Neural cell (in vitro differentiated cells): Measurements from ENCODE around the gene SPAG16. TPM values are rescaled to one million over a fixed set of nuclear protein-coding genes. Genes with fewer than 3 reads are reported as not detected.

ENCODE experiments used
- H2AFZ ChIP-seq: fragments of 200-600, 300-800 bp; sonication (generic), shearing (Covaris generic); 2 replicates; pipeline ENCODE4 v1.6.0; 2014; ENCODE audit warnings: low read depth, mild to moderate bottlenecking, antibody characterized with exemption, low read length, moderate library complexity
- H3F3A ChIP-seq: fragments of 200-600 bp; shearing (Covaris generic); 2 replicates; pipeline ENCODE4 v1.6.1; 2016; ENCODE audit warnings: mild to moderate bottlenecking, moderate library complexity, mixed read lengths, antibody characterized with exemption, low read length; ENCODE audit not compliant: insufficient read depth, poor library complexity, severe bottlenecking
- H3K27ac ChIP-seq: fragments of 200-600, 300-800 bp; sonication (generic), shearing (Covaris generic); 2 replicates; pipeline ENCODE4 v1.5.1; 2014; ENCODE audit warnings: mild to moderate bottlenecking, low read length, moderate library complexity
- H3K27me3 ChIP-seq: fragments of 300-800, 200-600 bp; sonication (generic), shearing (Covaris generic); 2 replicates; pipeline ENCODE4 v1.6.0; 2014; ENCODE audit warnings: mild to moderate bottlenecking, low read depth, low read length, moderate library complexity; ENCODE audit not compliant: insufficient read depth
- H3K36me3 ChIP-seq: fragments of 300-800, 200-600 bp; sonication (generic), shearing (Covaris generic); 2 replicates; pipeline ENCODE4 v1.5.1; 2014; ENCODE audit warnings: mild to moderate bottlenecking, antibody characterized with exemption, low read length, moderate library complexity; ENCODE audit not compliant: insufficient read depth
- H3K4me2 ChIP-seq: fragments of 300-800, 200-600 bp; sonication (generic), shearing (Covaris generic); 2 replicates; pipeline ENCODE4 v1.6.0; 2014; ENCODE audit warnings: mild to moderate bottlenecking, low read length
- H3K4me3 ChIP-seq: fragments of 300-800, 200-600 bp; sonication (generic), shearing (Covaris generic); 2 replicates; pipeline ENCODE4 v1.5.1; 2014; ENCODE audit warnings: mild to moderate bottlenecking, low read length, moderate library complexity
- H3K79me2 ChIP-seq: fragments of 200-600 bp; shearing (Covaris generic); replicated peaks from 2 replicates; pipeline ENCODE4 v1.6.0; 2014; ENCODE audit warnings: mild to moderate bottlenecking, low read length, moderate library complexity; ENCODE audit not compliant: insufficient read depth
- H3K9ac ChIP-seq: fragments of 300-800, 200-600 bp; sonication (generic), shearing (Covaris generic); 2 replicates; pipeline ENCODE4 v1.6.1; 2016; ENCODE audit warnings: mild to moderate bottlenecking, low read length, mixed read lengths
- H3K9me2 ChIP-seq: fragments of 200-600 bp; shearing (Covaris generic); 2 replicates; pipeline ENCODE4 v1.6.1; 2016; ENCODE audit warnings: mild to moderate bottlenecking, low read length, mixed read lengths; ENCODE audit not compliant: insufficient read depth
- H3K9me3 ChIP-seq: fragments of 200-600, 300-800 bp; sonication (generic), shearing (Covaris generic); 2 replicates; pipeline ENCODE4 v1.6.1; 2016; ENCODE audit warnings: mild to moderate bottlenecking, mixed run types, low read length, moderate library complexity, mixed read lengths
- H4K20me1 ChIP-seq: fragments of 200-600 bp; shearing (Covaris generic); 2 replicates; pipeline ENCODE4 v1.6.1; 2016; ENCODE audit warnings: mild to moderate bottlenecking, mixed run types; ENCODE audit not compliant: insufficient read depth
- EP300 ChIP-seq: fragments of 450-650 bp; conservative IDR thresholded peaks from 2 replicates; pipeline ENCODE4 v1.6.1; 2014; ENCODE audit warnings: antibody characterized with exemption, mild to moderate bottlenecking, moderate library complexity; ENCODE audit not compliant: poor library complexity, severe bottlenecking
- EZH2 ChIP-seq: fragments of 200-600, 300-800 bp; shearing (Covaris generic), sonication (generic); IDR thresholded peaks from 2 replicates; pipeline ENCODE4 v1.6.1; 2014; ENCODE audit warnings: antibody characterized with exemption, low read length, borderline replicate concordance, mild to moderate bottlenecking; ENCODE audit not compliant: insufficient read depth, poor library complexity, severe bottlenecking
- MXI1 ChIP-seq: fragments of 450-650 bp; conservative IDR thresholded peaks from 2 replicates; pipeline ENCODE4 v1.6.1; 2014; ENCODE audit warnings: antibody characterized with exemption, mild to moderate bottlenecking; ENCODE audit not compliant: poor library complexity, severe bottlenecking
- POLR2AphosphoS5 ChIP-seq: IDR thresholded peaks from 2 replicates; pipeline ENCODE4 v1.6.1; 2012
- RAD21 ChIP-seq: fragments of 450-650 bp; conservative IDR thresholded peaks from 2 replicates; pipeline ENCODE4 v1.6.1; 2014; ENCODE audit warnings: antibody characterized with exemption, mild to moderate bottlenecking, moderate library complexity
- REST ChIP-seq: IDR thresholded peaks from 2 replicates; pipeline ENCODE4 v1.6.1; 2012; ENCODE audit warnings: borderline replicate concordance
- SMC3 ChIP-seq: fragments of 450-650 bp; conservative IDR thresholded peaks from 2 replicates; pipeline ENCODE4 v1.6.1; 2014; ENCODE audit warnings: antibody characterized with exemption, mild to moderate bottlenecking, moderate library complexity; ENCODE audit not compliant: poor library complexity
- TAF1 ChIP-seq: IDR thresholded peaks from 2 replicates; pipeline ENCODE4 v1.6.1; 2012; ENCODE audit warnings: low read depth
- polyA plus RNA-seq: library from polyadenylated mRNA; depleted of rRNA; stranded (reverse); fragments of >200 nt; gene quantifications from 2 replicates; pipeline ENCODE4 v1.2.3, GENCODE V29; 2014
- TF ChIP-seq, protein P1 (sequence below): fragments of 450-650 bp; IDR thresholded peaks from 2 replicates; pipeline ENCODE4 v1.5.1; 2014; ENCODE audit warnings: antibody characterized with exemption, mild to moderate bottlenecking, moderate library complexity; ENCODE audit not compliant: poor library complexity, severe bottlenecking

SPAG16 gene
- polyA plus RNA-seq, 1 donor from 2014 or later, result 75.4 TPM

- TF ChIP-seq RAD21, result no peak
- H3K4me3 ChIP-seq, result no peak overlapping the region
- H3K27me3 ChIP-seq, result no peaks in the 10 kb centered on the region
- no peaks in the 10 kb centered on the region for H3K36me3 ChIP-seq
- H2AFZ ChIP-seq, result no peak overlapping the region
- no peak overlapping the region for H3K27ac ChIP-seq
- no peaks in the 10 kb centered on the region for H3K79me2 ChIP-seq
- H3F3A ChIP-seq, result no peaks in the 10 kb centered on the region
- H3K9me2 ChIP-seq, result no peaks in the 10 kb centered on the region
- no peaks in the 10 kb centered on the region for H3K9me3 ChIP-seq
- no peak overlapping the region for H3K4me2 ChIP-seq
- H4K20me1 ChIP-seq, result no peaks in the 10 kb centered on the region
- H3K9ac ChIP-seq, result no peak overlapping the region
Observed at GRCh38 chr2:213914510-213914909, 630.2 kb downstream of the SPAG16 start.

- no peaks in the 10 kb centered on the region for H3K9me2 ChIP-seq
- H3K36me3 ChIP-seq, result no peaks in the 10 kb centered on the region
- H3K79me2 ChIP-seq, result no peaks in the 10 kb centered on the region
- H3K4me2 ChIP-seq, result no peak overlapping the region
- no peak overlapping the region for H3K9ac ChIP-seq
- H3K9me3 ChIP-seq, result peaks cover 7% of the 10 kb centered on the region
- H3K27me3 ChIP-seq, result no peaks in the 10 kb centered on the region
- no peak overlapping the region for H3K4me3 ChIP-seq
- no peaks in the 10 kb centered on the region for H3F3A ChIP-seq
- no peaks in the 10 kb centered on the region for H4K20me1 ChIP-seq
- TF ChIP-seq EP300 (no peak), REST (no peak), TAF1 (no peak), MXI1 (no peak), SMC3 (no peak), RAD21 (no peak), EZH2 (no peak), POLR2AphosphoS5 (no peak)
- TF ChIP-seq, protein P1, sequence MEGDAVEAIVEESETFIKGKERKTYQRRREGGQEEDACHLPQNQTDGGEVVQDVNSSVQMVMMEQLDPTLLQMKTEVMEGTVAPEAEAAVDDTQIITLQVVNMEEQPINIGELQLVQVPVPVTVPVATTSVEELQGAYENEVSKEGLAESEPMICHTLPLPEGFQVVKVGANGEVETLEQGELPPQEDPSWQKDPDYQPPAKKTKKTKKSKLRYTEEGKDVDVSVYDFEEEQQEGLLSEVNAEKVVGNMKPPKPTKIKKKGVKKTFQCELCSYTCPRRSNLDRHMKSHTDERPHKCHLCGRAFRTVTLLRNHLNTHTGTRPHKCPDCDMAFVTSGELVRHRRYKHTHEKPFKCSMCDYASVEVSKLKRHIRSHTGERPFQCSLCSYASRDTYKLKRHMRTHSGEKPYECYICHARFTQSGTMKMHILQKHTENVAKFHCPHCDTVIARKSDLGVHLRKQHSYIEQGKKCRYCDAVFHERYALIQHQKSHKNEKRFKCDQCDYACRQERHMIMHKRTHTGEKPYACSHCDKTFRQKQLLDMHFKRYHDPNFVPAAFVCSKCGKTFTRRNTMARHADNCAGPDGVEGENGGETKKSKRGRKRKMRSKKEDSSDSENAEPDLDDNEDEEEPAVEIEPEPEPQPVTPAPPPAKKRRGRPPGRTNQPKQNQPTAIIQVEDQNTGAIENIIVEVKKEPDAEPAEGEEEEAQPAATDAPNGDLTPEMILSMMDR, result no peak
- H3K27ac ChIP-seq, result no peak overlapping the region
- no peak overlapping the region for H2AFZ ChIP-seq
Observed at GRCh38 chr2:213920014-213920413, 635.8 kb downstream of the SPAG16 start.

DNA sequence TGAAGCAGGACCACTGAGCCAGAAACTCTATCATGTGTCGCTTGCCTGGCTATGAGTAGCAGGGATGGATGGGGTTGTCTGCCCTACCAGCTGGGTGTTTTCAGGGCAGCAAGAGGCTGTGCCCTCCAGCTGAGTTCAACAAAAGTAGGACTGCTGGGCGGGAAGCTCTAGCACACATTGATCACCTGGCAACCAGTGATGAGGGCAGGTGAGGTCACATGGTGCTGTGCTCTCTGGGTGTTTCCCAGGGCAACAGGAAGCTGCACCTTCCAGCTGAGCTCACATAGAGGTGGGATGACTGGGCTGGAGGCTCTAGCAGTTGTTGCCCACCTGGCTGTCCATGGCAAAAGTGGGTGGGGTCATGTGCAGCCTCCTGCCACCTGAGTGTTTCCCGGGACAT lies 639.3 kb downstream of the SPAG16 start:
- Histone ChIP-seq H3K9ac (no peak overlapping the region), H3K79me2 (no peaks in the 10 kb centered on the region), H3K36me3 (no peaks in the 10 kb centered on the region), H3K27ac (no peak overlapping the region), H3K9me3 (peaks cover 7% of the 10 kb centered on the region), H2AFZ (no peak overlapping the region), H3K9me2 (no peaks in the 10 kb centered on the region), H3K27me3 (no peaks in the 10 kb centered on the region), H3K4me2 (no peak overlapping the region), H3K4me3 (no peak overlapping the region), H3F3A (no peaks in the 10 kb centered on the region), H4K20me1 (no peaks in the 10 kb centered on the region)
- TF ChIP-seq POLR2AphosphoS5, result no peak
- TF ChIP-seq REST, result no peak
- TF ChIP-seq RAD21, result no peak
- TF ChIP-seq EZH2, result no peak
- TF ChIP-seq, protein P1, result no peak
- TF ChIP-seq TAF1, result no peak
- TF ChIP-seq MXI1, result no peak
- no peak for TF ChIP-seq SMC3
- no peak for TF ChIP-seq EP300
